Cardiac muscle cell (in vitro differentiated cells and primary cell): ENCODE measurements around the gene ABCA10. TPM values are rescaled to one million over a fixed set of nuclear protein-coding genes. Genes with fewer than 3 reads are reported as not detected.

Source experiments
- DNase-seq, 2 donors: peaks; one replicate each; pipeline versions ENCODE4 v3.0.0 to v3.0.0-alpha.2; 2010 to 2017; ENCODE audit warnings: low read depth in 1 of 2, low spot score in 1 of 2
- H3K27ac ChIP-seq: fragments of 200-600 bp; sonication (generic); 2 replicates; pipeline ENCODE4 v1.5.1; 2016
- H3K27me3 ChIP-seq: fragments of 200-600 bp; sonication (generic); 2 replicates; pipeline ENCODE4 v1.6.0; 2016; ENCODE audit warnings: control low read depth
- H3K36me3 ChIP-seq: fragments of 200-600 bp; sonication (generic); 2 replicates; pipeline ENCODE4 v1.5.1; 2016; ENCODE audit warnings: control low read depth
- H3K4me1 ChIP-seq: fragments of 200-600 bp; sonication (generic); 2 replicates; pipeline ENCODE4 v1.8.1; 2017; ENCODE audit warnings: low read depth, mild to moderate bottlenecking, mixed run types
- H3K4me3 ChIP-seq: fragments of 200-600 bp; sonication (generic); 2 replicates; pipeline ENCODE4 v1.5.1; 2016; ENCODE audit warnings: mild to moderate bottlenecking
- H3K9me3 ChIP-seq: fragments of 200-600 bp; sonication (generic); 2 replicates; pipeline ENCODE4 v1.5.1; 2017; ENCODE audit warnings: low read depth, mild to moderate bottlenecking, control low read depth
- polyA plus RNA-seq: library from polyadenylated mRNA; unstranded; fragments of >200 nt; fragmentation: Nextera tagmentation; extraction: Ambion mirVana; gene quantifications from 2 replicates; pipeline ENCODE4 v1.2.1, GENCODE V29; 2016
- total RNA-seq: library from RNA; depleted of rRNA; stranded (reverse); fragments of >200 nt; gene quantifications from 2 replicates; pipeline ENCODE4 v1.2.3, GENCODE V29; 2016
- TF ChIP-seq, protein P1 (sequence below): IDR thresholded peaks from 2 replicates; pipeline ENCODE4 v1.5.1; 2012; ENCODE audit warnings: low read depth, mild to moderate bottlenecking, low read length

Gene ABCA10
- total and polyA plus RNA-seq, 2 experiments from 2014 or later: not detected

DNA sequence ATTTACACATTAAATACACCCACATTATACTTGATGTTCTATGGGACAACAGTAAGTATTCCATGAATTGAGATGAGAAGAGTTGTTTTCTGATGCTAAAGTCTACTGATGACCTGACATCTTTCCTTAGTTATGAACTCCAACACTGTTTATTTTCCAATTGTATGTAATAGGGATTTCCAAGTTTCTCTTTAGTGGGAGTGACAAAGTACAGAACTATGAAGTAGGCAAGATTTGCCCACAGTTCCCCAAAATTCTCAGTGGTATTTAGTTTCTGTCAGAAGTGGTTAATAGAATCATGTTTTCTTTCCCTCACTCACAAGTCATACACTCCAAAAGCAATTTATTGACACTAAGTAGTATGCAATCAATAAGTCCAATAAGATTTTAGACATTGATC lies 64.4 kb downstream of the ABCA10 start:
- TF ChIP-seq, protein P1, sequence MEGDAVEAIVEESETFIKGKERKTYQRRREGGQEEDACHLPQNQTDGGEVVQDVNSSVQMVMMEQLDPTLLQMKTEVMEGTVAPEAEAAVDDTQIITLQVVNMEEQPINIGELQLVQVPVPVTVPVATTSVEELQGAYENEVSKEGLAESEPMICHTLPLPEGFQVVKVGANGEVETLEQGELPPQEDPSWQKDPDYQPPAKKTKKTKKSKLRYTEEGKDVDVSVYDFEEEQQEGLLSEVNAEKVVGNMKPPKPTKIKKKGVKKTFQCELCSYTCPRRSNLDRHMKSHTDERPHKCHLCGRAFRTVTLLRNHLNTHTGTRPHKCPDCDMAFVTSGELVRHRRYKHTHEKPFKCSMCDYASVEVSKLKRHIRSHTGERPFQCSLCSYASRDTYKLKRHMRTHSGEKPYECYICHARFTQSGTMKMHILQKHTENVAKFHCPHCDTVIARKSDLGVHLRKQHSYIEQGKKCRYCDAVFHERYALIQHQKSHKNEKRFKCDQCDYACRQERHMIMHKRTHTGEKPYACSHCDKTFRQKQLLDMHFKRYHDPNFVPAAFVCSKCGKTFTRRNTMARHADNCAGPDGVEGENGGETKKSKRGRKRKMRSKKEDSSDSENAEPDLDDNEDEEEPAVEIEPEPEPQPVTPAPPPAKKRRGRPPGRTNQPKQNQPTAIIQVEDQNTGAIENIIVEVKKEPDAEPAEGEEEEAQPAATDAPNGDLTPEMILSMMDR: no peak
- H3K9me3 ChIP-seq: no peaks in the 10 kb centered on the region
- no peak for DNase-seq
- H3K4me3 ChIP-seq: no peak overlapping the region
- no peak overlapping the region for H3K27ac ChIP-seq
- no peaks in the 10 kb centered on the region for H3K36me3 ChIP-seq
- peaks cover 9% of the 10 kb centered on the region for H3K4me1 ChIP-seq
- no peaks in the 10 kb centered on the region for H3K27me3 ChIP-seq

DNA sequence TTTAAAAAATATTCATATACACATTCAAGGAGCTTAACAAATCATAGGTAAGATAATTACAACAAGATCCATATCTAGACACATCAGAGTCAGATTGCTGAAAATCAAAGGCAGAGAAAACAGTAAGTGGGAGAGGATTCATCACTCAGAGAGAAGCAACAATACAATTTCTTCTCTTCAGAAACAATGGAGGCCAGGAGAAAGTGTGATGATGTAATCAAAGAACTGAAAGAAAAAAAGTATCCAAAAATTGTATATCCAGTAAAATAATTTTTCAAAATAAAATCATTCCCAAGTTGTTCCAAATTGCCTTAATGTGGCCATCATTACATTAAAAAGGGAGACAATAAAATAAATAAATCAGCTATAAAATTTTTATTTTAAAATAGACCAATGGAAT lies 69.2 kb downstream of the ABCA10 start:
- no peak for DNase-seq
- Histone ChIP-seq H3K9me3 (no peaks in the 10 kb centered on the region), H3K27me3 (no peaks in the 10 kb centered on the region), H3K4me1 (no peaks in the 10 kb centered on the region), H3K36me3 (no peaks in the 10 kb centered on the region), H3K4me3 (no peak overlapping the region), H3K27ac (no peak overlapping the region)
- TF ChIP-seq, protein P1: no peak

DNA sequence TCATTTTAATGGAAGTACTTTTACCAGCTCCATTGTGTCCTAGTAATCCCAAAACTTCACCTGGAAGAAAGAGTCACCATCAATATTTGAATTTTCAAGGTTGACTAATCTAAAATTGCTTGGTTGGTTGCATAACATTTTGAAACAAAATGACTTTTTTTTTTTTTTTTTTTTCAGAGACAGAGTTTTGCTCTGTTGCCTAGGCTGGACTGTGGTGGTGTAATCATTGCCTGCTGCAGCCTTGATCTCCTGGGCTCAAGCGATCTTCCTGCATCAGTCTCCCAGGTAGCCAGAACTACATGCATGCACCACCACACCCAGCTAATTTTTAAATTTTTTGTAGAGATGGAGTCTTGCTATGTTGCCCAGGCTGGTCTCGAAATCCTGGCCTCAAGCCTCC lies 74.4 kb downstream of the ABCA10 start:
- DNase-seq: no peak
- Histone ChIP-seq H3K27me3 (no peaks in the 10 kb centered on the region), H3K4me3 (no peak overlapping the region), H3K27ac (no peak overlapping the region), H3K36me3 (no peaks in the 10 kb centered on the region), H3K4me1 (no peaks in the 10 kb centered on the region), H3K9me3 (no peaks in the 10 kb centered on the region)
- TF ChIP-seq, protein P1: no peak

DNA sequence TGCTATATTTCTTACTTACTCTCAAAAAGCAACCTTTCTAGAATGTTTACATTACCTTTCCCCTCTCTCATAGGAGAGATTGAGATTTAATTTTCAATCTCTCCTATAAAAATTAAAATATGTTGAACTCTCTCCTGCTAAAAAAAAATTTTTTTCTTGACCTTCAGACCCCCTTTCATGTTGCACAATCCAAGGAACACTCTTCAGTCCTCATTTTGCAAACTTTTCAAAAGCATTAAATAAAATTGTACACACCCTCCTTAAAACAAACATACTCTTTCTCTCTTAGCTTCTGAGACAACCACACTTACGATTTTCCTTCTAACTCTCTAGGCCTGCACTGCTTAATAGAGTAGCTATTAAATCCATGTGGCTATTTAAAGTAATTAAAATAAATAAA lies 78.3 kb downstream of the ABCA10 start:
- Histone ChIP-seq H3K4me1 (no peaks in the 10 kb centered on the region), H3K27ac (no peak overlapping the region), H3K4me3 (no peak overlapping the region), H3K36me3 (no peaks in the 10 kb centered on the region), H3K9me3 (no peaks in the 10 kb centered on the region), H3K27me3 (no peaks in the 10 kb centered on the region)
- no peak for DNase-seq
- TF ChIP-seq, protein P1: no peak

DNA sequence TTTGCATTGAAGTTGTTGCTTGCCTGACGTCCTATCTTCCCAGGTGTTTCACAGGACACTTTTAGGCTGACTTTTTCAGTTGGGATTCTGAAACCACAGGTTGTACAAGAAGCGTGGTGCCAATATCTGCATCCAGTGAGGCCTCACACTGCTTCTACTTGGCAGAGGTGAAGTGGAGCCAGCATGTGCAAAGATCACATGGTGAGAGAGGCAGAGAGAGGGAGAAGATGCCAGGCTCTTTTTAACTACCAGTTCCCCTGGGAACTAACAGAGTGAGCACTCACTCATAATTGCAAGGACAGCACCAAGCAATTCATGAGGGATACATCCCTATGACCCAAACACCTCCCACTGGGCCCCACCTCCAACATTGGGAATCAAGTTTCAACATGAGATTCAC lies 81.2 kb downstream of the ABCA10 start:
- H3K36me3 ChIP-seq: no peaks in the 10 kb centered on the region
- DNase-seq: no peak
- TF ChIP-seq, protein P1: no peak
- H3K27me3 ChIP-seq: no peaks in the 10 kb centered on the region
- H3K4me3 ChIP-seq: no peak overlapping the region
- no peak overlapping the region for H3K27ac ChIP-seq
- H3K4me1 ChIP-seq: no peaks in the 10 kb centered on the region
- H3K9me3 ChIP-seq: no peaks in the 10 kb centered on the region
